Muscle of arm (tissue), 12 donors: ENCODE measurements around the gene PLXNA4. TPM values are rescaled to one million over a fixed set of nuclear protein-coding genes. Genes with fewer than 3 reads are reported as not detected.

Experiments
- DNase-seq: peaks from one replicate; pipeline ENCODE4 v3.0.0-alpha.2; 2013
- polyA plus RNA-seq, 12 donors: library from polyadenylated mRNA; unstranded; fragments of 120-200 nt; gene quantifications; one replicate each; pipeline ENCODE4 v1.2.1, GENCODE V29; 2013; ENCODE audit not compliant: insufficient read length in 12 of 12

Gene PLXNA4
- polyA plus RNA-seq, 12 donors = 1.8 to 8.4 (median 4.5) TPM; not detected in 1

DNA sequence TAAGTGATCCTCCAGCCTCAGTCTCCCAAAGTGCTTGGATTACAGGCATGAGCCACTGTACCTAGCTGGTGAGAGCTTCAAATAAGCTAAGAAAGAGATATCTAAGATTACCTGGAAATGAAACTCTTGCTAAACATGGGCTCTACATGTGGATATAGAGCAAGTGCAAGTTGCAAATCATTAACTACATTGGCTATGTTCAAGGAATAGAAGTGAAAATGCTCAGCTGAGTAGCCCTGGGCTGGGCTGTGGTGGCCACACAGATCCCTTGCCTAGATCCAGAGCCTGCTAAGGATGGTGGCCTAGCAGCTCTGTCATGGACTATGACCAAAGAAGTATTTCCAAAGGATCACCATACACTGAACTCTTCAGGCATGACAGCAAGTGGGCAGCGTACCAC lies 209.3 kb downstream of the PLXNA4 start:
- no peak for DNase-seq

DNA sequence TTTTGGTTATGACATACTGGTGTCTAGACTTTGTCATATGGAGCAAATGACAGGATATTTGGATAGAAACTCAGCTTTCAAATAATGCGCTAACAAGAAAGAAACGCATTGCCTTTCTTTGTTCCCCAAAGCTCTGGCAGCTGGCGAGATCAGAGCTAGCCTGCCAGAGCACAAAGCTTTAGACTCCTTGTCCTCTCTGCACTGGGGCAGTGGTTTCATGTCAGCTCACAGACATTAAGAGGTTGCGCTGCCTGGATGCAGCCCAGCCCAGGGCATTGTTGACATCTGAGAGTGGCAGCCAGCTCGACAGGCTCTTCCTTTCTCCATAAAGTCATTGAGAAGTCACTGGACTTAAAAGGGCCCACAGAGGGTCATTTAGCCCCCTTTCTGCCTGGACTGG lies 212.0 kb downstream of the PLXNA4 start:
- no peak for DNase-seq

DNA sequence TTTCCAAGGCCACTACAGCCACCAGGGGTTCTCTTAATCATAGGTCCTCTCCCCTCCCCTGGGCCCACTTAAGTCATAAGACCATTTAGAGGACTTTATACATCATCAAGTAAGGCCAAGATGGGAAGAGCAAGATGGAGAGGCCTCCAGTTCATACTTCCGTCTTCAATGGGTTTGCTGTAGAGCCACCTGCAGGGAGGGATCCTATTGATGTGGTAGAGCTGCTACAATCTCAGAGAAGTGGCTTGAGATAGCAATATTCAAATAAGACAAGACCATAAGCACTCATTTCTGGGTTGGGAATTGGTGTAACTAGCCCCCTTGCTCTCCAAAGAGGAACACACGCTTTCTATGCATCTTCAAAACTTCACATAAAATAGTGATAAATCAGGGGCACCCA lies 214.2 kb downstream of the PLXNA4 start:
- DNase-seq = no peak

DNA sequence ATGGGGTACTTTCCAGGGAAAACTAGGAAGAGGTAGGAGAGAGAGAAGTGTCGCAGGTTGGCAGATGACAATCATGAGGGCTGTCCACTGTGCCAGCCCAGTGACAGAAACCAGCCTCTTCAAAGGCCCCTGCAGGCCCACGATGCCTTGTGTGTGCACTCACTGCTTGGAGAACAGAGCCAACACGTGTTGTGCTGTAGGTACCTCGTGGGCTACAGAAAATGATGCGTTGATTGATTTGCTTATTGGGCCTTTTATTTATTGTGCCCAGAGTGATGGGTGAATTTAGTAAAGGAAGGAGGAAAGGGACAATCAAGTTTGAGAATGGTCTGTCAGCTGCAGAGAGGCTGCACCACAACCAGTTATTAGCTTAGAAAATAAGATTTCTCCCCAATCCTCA lies 215.1 kb downstream of the PLXNA4 start:
- no peak for DNase-seq

DNA sequence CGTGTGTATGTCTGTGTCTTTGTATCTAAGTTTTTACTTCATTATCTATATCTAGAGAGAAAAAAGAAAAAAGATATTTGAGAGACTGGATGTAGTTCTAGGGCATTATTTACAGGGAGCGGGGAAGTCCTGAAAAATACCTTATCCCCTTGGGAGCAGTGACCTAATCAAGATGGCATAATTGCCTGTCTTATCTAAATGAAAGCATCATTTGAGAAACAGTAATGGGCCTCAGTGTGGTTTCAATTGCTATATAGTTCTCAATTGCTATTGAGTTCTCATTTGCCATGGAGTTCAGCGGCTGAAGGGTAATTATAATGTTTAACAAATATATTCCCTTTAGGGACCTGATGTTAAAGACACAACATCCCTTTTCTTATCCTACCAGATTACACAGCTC lies 216.5 kb downstream of the PLXNA4 start:
- no peak for DNase-seq

DNA sequence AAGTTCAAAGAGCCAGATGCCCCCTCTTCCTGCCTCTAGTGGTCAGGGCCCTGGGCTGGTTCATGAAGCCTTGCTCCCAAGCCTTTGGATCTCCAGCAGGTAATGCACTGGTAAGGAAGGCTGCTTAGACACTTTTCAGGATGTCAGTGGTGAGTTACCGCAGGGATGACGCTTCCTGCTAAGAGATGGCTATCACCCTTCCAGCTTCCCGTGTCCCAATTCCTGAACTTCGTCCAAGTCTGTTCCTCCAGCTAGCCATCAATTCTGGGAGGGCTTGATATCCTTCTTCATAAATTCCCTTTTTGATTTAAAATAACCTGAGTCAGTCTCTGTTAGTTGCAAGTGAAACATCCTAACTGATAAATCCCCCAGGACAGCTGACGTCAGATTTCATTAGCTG lies 221.2 kb downstream of the PLXNA4 start:
- no peak for DNase-seq

DNA sequence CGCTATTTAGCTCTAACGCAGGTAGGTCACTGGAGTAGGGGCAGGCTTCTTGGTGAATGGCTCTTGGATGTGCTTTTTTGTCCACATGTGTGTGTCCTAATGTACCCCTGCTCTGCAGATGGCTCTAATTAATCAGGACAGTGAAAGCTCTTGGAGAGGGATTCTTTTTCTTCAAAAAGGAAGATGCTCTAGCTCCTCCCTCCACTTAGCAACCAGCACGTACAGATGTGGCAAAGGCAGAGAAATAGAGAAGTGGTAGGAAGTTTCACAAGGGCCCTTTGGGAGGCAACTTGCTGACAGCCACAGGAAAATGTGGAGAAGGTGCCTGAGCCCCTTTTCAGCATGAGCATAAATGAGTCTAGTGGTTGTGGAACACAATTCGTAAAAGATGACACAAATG lies 221.7 kb downstream of the PLXNA4 start:
- DNase-seq = no peak

DNA sequence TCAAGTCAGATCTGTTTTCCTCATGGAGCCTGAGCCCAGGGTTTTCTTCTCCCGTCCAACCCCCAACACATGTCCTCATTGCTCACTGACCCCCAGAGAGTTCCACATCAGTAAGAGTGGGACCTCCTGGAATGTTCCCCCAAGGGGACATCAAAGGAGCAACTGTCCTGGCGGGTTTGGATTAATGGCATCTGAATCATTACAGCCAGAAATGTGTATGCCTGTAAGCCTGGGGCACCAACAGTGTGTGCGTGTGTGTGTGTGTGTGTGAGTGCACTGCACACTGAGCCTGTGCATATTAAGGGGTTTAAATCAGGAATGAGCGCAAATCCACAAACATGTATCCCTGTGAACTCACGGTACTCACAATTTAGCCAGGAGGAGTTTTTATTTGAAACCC lies 222.3 kb downstream of the PLXNA4 start:
- no peak for DNase-seq

DNA sequence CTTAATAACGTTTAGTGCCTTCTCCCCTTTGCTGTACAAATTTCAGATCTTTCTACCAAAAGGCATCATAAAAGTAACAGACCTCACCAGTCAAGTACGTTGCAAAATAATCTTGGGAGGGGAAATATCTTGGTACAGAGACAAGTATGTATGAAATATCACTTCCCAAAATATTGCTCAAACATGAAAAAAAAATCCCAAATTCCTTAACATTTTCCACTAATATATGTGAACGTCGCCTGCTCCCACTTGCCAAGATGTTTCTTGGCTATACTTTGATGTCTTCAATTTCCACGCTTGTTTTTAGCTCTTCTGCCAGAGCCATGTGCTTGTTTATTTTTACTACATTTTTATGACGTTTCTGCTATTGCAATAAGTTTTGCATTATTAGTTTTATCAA lies 223.5 kb downstream of the PLXNA4 start:
- peak; percentile 43 for DNase-seq

DNA sequence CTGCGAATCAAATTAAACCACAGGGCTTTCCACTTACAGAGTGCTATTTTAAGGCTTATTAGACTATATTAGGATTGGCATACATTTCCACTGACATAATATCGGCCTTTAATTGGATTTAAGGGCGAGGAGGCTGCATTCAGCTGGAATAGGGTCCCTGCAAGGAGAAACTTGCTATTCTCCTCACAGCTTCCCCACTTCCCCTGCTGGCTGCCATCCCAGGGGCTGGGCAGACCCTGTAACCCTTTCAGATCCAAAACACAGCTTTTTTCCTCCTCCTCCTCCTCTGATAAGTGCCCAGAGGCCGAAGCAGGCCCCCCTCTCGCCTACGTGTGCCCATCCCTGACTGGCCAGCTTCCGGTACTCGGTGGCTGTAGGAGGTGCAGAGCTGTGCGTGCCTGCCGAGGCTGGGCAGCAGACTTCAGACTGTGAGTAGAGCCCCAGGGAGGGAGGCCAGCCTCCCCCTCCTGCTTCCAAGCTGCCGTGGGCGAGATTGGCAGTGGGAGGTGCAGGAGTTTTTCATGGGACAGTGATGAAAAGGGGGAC lies 224.2 kb downstream of the PLXNA4 start:
- no peak for DNase-seq

DNA sequence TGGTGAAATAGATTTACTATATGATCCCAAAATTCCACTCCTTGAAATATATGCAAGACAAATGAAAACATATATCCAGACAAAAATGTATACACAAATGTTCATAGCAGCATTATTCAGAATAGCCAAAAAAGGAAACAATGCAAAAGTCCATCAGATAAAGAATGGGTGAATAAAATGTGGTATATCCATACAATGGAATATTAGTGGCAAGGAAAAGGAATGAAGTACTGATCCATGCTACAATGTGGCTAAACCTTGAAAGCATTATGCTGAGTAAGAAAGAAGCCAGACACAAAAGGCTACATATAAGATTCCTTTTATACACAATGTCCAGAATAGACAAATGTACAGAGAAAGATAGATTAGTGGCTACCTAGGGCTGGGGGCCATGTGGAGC lies 225.5 kb downstream of the PLXNA4 start:
- DNase-seq = no peak

DNA sequence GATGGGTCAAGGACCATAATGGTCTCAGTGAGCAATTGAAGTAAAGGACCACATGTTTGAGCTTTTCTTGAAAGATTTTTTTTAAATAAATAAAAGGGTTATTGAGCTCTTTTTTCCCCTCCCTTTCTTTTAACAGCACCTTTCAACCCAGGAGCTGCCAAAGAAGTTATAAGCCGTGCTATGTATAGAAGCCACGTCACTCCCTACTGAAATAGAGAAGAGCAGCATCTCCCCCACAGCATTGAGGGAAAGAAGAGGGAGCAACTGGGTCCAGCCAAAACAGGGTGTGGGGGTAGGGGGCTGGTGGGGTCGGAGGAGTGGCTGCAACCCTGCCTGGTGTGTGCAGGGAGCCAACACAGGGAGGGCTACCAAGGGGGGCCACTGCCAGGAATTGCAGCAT lies 227.2 kb downstream of the PLXNA4 start:
- DNase-seq = no peak

DNA sequence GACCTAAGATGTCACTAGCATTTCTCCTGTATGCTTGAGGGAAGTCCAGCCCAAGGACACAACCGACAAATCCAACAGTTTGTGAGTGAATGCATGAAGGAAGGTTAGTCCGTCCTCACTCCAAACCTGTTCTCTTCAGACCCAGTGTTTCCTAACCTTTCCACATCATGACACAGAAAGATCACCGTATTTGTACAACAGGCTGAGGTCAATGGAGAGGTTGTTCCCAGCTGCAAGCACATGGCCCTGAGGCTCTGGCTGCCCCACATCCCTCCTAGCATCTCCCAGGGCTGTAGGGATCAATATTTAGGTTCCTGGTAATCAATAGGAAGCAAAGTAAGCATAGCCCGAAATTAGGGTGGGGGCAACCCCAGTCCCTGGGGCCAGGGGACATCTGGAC lies 227.9 kb downstream of the PLXNA4 start:
- no peak for DNase-seq

DNA sequence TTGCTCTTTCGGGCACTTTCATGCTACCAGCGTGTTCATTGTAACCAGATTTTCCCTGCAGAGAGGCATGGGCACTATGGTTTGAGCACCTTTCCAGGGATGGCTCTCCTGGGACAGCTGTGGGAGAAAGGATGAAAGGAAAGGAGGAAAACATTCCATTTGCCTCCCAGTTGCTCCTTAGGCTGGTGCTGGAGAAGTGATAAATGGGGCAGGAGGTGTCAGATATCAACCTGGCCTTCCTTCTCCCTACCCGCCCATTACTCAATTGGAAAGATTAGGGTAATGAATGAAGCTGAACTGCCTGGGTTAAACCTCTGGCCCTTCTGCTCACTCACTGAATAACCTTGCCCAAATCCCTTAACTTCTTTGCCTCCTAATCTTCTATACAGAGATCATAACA lies 228.4 kb downstream of the PLXNA4 start:
- no peak for DNase-seq

DNA sequence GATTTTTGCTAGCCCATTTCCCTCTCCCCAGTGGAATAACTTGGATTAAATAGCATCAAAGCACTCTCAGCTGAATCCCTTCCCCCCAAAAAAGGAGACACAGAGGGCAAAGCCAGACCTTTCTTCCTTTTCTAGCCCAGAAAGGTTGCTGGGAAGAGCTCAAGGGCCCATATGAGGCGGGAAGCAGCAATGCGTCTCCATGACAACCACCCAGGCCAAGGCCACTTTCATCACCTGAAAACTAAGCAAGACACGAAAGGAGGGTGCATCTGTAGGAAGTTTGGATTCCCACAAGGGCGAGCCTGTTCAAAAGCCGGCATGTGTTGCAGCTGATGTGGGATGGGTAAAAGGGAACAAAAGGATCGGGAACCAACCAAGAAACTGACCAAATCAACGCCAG lies 229.1 kb downstream of the PLXNA4 start:
- no peak for DNase-seq

DNA sequence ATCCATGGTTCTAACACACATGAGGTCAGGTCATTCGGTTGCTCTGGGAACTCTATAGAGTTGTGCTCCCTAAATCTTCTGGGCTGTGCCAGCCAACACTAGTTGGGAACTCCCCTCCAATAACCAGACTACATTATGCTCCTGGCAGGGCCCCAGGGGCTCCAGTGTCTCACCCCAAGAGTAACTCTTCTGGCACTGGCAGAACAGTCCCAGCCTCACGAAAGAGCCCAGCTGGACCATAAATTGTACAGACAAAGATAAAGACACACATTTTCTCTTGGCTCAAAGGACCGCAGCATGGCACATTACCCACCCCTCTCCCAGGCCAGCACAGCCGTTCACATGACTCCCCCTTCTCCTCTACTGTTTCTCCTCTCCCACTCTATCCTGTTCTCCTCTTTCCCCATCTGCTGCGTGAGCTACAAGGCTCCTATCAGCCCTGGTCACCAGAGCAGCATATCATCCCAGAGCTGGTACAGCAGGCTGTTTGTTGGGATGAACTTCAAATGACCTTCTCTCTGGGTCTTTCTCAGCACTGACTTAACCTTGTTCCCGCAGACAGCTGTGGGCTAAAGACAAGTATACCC lies 230.6 kb downstream of the PLXNA4 start:
- no peak for DNase-seq

DNA sequence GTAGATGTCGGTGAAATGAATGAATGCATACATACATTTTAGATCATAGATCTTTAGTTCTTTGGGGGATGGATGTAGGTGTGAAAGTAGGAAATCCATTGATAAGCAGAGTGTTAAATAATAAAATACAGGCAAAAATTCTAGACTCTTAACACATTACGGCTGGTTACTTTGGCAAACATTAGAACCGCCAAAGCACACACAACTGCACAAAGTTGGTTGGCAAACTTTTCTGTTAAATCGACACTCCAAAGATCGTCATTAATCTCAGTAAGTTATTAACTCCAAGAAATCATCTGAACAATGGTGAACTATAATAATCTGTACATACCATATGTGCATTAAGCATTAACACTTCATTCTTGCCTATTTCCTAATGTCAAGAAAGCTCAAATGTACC lies 231.2 kb downstream of the PLXNA4 start:
- DNase-seq = no peak

DNA sequence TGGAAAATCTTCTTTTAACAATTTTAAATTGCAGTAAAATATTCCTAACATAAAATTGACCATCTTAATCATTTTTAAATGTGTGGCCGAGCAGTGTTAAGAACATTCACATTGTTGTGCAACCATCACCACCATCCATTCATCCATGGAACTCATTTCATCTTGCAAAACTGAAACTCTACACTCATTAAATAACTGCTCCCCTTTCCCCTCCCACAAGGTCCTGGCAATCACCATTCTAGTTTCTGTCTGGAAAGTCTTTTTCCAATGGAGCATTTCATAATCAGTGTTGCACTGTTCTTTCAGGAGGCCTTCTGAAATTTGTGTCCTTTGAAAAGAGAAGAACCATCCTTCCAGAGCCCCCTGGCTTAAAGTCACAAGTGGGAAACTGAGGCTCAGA lies 233.1 kb downstream of the PLXNA4 start:
- DNase-seq = no peak

DNA sequence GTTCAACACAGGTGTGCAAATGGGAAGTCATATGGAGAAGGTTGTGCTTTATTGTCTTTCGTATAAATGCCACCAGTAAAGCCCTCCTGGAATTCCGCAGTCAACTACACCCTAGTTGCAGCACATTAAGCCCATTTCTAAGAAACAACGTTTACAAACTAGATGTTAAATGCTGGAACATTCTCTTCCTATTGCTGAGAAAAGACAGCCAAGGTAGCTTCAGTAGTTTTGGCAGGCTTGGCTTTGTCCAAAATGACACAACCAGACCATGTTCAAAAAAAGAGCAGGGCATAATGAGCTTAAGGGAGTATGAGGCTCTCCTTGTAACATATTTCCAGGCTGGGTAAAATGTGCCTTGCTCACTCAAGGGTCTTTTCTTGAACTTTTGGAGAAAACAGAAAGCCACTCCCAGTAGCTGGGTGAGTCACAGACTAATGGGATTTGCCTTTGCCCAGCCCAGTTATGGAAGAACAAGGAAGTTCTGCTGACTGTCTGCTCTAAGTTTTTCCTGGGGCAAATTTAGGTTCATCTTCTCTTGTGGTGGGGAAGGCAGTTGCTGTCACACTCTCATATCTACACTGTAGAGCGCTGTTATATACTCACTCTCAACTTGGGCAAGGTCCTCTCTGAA lies 238.7 kb downstream of the PLXNA4 start:
- DNase-seq = no peak

DNA sequence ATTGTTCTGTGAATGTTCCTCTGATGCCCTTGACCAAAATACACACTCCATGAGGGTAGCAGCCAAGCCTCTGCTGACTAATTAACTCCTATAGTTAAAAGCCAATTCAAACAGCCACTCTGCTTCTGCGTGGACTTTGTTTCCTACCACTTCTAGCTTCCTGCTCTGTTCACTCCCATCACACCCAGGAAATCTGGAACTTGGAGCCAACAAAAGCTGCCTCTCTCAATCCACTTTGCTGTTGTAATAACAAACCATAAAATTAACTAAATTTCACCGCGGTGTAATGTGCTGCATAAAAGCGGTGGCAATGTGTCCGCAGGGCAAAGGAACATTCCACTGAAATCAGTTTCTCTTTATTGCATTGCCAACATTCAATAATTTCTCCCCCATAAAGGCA lies 239.5 kb downstream of the PLXNA4 start:
- DNase-seq = no peak

DNA sequence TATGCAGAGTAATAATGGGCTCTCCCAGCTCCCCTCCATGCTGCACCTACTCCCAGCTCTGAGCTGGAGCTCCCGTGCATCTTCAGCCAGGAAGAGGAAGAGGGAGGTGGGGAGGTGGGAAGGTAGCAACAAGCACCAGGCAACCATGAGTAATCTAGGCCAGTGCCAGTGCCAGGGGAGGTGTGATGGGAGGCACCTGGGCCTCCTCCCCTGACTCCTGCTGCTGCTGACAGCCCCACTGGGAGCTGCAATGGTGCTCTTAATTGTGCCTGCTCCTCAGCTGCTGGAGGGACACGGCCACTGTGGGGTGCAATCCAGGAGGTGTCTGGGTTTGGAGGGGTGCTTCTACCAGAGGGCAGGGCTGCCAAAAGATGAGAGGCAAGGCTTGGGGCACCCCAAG lies 243.0 kb downstream of the PLXNA4 start:
- DNase-seq = no peak

DNA sequence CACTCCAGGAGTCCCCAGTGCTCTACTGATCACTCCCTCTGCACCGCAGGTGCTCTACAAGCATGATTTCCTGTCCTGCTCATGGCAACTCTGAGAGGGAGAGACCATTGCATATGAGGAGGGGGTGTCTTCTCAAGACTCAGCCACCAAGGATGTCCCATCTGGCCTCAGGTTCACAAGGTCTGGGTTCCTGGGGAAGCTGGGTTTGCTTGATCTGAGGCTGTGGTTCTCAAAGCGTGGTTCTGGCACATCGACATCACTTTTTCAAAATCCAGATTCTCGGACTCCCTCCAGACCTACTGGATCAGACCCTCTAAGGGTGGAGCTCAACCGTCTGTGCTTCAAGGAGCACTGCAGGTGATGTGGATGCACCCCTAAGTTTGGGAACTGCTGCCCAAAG lies 247.5 kb downstream of the PLXNA4 start:
- DNase-seq = no peak

DNA sequence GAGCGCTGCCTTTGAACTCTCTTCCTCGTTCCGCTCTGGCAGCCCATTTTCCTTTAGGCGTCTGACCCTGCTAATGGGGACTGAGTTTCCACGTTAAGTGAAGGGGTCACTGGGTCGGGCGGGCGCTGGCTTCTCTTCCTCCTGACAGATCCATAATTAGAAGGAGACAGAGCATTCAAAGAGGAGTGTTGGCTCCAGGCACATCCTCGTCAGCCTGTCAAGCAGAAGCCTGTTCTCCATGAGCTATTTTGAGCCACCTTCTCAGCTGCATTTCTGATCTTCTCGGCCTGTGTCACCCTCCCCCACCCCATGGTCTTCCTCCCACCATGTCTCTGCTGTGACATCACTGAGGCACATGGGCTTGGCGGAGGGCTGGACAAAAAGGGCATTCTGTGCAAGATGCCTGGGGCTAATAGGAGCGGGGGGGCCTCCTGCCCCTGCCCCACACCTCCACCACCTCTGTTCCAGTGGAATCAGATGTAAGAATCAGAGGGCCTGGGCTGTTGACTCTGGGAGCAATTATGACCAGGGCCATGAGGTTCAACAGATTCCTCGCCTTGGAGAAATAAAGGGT lies 248.1 kb downstream of the PLXNA4 start:
- no peak for DNase-seq
